ENCODE data around the gene SYTL3. TPM values are rescaled to one million over a fixed set of nuclear protein-coding genes. Genes with fewer than 3 reads are reported as not detected.

The SYTL3 gene
- total RNA-seq, 1 experiment from 2014 or later = 7.8 TPM

DNA sequence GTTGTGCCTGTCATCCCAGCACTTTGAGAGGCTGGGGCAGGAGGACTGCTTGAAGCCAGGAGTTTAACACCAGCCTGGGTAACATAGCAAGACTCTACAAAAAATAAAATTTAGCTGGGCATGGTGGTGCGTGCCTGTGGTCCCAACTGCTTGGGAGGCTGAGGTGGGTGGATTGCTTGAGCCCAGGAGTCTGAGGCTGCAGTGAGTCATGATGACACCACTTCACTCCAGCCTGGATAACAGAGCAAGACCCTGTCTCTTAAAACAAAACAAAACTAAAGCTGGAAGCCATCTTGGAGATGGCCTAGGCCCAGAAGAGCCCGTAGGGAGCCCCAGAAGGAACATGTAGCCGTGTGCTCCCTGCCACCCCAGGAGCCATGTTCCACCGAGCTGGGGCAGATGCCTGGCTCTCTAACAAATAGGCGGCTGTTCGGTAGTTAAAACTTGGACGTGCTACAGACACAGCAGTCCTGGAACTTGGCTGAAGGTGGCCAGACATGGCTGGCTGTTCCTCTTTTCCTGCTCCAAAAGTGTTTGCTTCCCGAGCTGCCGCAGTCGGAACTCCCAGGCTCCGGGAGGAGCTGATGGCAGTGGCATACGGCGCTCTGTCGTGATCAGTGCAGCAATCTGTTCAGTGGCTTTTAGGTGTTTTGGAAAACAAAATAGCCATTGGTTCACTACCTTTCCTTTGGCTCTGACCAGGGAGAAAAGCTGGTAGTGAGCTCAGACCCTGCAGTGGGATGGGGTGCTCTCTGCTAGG lies 42.3 kb upstream of the SYTL3 start:
- Histone ChIP-seq H3K36me3 (ENCODE audit: low read depth) (peaks cover 25% of the 10 kb centered on the region), H2AFZ (no peak overlapping the region), H3K4me3 (no peak overlapping the region), H3K9me3 (ENCODE audit: insufficient read depth, low read depth) (no peaks in the 10 kb centered on the region), H3K9me2 (ENCODE audit: insufficient read depth) (no peaks in the 10 kb centered on the region), H3K27ac (no peak overlapping the region), H3K4me1 (replicated peaks; ENCODE audit: insufficient read depth) (no peaks in the 10 kb centered on the region), H4K20me1 (ENCODE audit: insufficient read depth) (no peaks in the 10 kb centered on the region; the same call in 1 of the 2 replicates), H3K27me3 (ENCODE audit: insufficient read depth, low read depth) (no peaks in the 10 kb centered on the region), H3F3A (ENCODE audit: insufficient read depth, low read depth) (peaks cover 7% of the 10 kb centered on the region; the same call in 1 of the 2 replicates), H3K79me2 (ENCODE audit: low read depth) (no peaks in the 10 kb centered on the region), H3K4me2 (no peak overlapping the region)
- no TSS peak for BruUV-seq (replicated peaks)
- DNase-seq = no peak
- CTCF ChIA-PET = no interaction called here
- intact Hi-C loops (cut with micrococcal nuclease; ENCODE audit: unreplicated experiment) = no loop called here
- POLR2A ChIA-PET (ENCODE audit: unreplicated experiment) = no interaction called here
- no peak for TF ChIP-seq EZH2 (IDR thresholded peaks at IDR 0.05; ENCODE audit: low read depth)
- TF ChIP-seq, protein P1, sequence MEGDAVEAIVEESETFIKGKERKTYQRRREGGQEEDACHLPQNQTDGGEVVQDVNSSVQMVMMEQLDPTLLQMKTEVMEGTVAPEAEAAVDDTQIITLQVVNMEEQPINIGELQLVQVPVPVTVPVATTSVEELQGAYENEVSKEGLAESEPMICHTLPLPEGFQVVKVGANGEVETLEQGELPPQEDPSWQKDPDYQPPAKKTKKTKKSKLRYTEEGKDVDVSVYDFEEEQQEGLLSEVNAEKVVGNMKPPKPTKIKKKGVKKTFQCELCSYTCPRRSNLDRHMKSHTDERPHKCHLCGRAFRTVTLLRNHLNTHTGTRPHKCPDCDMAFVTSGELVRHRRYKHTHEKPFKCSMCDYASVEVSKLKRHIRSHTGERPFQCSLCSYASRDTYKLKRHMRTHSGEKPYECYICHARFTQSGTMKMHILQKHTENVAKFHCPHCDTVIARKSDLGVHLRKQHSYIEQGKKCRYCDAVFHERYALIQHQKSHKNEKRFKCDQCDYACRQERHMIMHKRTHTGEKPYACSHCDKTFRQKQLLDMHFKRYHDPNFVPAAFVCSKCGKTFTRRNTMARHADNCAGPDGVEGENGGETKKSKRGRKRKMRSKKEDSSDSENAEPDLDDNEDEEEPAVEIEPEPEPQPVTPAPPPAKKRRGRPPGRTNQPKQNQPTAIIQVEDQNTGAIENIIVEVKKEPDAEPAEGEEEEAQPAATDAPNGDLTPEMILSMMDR (conservative IDR thresholded peaks at IDR 0.05) = no peak

DNA sequence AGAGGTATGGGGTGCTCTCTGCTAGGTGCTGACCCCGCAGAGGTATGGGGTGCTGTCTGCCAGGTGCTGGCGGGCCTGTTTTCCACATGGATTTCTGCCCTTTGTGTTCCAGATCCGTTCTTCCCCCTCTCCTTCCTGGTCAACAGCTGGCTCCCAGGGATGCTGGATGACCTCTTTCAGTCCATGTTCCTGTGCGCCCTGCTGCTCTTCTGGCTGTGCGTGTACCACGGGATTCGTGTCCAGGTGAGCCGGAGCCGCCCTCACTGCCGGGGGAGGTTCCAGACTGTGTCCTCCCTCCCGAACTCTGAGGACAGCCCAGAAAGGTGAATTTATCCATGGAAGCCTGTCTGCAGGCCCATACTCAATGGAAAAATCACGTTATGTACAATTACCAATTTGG lies 41.6 kb upstream of the SYTL3 start:
- Histone ChIP-seq H3K36me3 (ENCODE audit: low read depth) (peaks cover 32% of the 10 kb centered on the region), H3K27me3 (ENCODE audit: insufficient read depth, low read depth) (no peaks in the 10 kb centered on the region), H2AFZ (no peak overlapping the region), H3K79me2 (ENCODE audit: low read depth) (no peaks in the 10 kb centered on the region), H3K9me2 (ENCODE audit: insufficient read depth) (no peaks in the 10 kb centered on the region), H4K20me1 (ENCODE audit: insufficient read depth) (no peaks in the 10 kb centered on the region; the same call in 1 of the 2 replicates), H3F3A (ENCODE audit: insufficient read depth, low read depth) (peaks cover 9% of the 10 kb centered on the region; the same call in 1 of the 2 replicates), H3K4me1 (replicated peaks; ENCODE audit: insufficient read depth) (no peaks in the 10 kb centered on the region), H3K9me3 (ENCODE audit: insufficient read depth, low read depth) (no peaks in the 10 kb centered on the region), H3K27ac (no peak overlapping the region), H3K4me3 (no peak overlapping the region), H3K4me2 (no peak overlapping the region)
- POLR2A ChIA-PET (ENCODE audit: unreplicated experiment) = no interaction called here
- CTCF ChIA-PET = no interaction called here
- intact Hi-C loops (cut with micrococcal nuclease; ENCODE audit: unreplicated experiment) = no loop called here
- no peak for TF ChIP-seq EZH2 (IDR thresholded peaks at IDR 0.05; ENCODE audit: low read depth)
- BruUV-seq (replicated peaks) = no TSS peak
- no peak for DNase-seq

DNA sequence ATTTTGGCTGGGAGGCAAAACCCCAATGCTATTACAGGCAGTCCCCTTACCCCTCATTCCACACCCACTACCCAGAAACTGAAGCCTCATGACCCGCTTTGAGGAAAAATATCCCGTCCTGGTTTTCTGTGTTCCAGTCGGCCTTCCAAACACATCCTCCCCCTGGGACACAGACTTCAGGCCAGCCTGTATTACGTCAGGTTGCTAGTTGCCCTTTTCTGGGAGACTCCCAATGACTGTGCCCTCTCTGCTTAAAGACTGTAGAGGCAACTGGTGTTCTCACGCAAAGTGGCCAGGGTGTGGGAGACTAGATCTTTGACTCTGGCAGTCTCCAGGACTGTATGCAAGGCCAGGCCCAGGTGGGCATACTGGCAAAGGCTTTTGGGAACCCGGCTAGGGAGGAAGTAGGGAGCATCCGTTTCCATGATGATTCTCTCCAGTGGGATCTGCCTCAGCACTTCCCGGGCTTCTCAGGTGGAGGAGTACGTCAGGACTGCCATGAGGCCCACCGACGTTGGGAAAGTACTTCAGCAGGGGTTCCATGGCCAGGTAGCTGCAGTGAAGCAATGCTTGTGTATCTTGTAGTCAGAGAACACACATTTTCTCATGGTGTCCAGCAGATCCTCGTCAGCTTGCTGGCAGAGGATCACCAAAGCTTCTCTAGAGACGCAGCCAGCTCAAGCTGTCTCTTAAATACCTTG lies 40.2 kb upstream of the SYTL3 start:
- Histone ChIP-seq H3K9me2 (ENCODE audit: insufficient read depth) (no peaks in the 10 kb centered on the region), H3K9me3 (ENCODE audit: insufficient read depth, low read depth) (no peaks in the 10 kb centered on the region), H3K79me2 (ENCODE audit: low read depth) (no peaks in the 10 kb centered on the region), H3K4me2 (no peak overlapping the region), H3F3A (ENCODE audit: insufficient read depth, low read depth) (peaks cover 9% of the 10 kb centered on the region; the same call in 1 of the 2 replicates), H2AFZ (no peak overlapping the region), H3K27me3 (ENCODE audit: insufficient read depth, low read depth) (no peaks in the 10 kb centered on the region), H3K27ac (no peak overlapping the region), H3K4me3 (no peak overlapping the region), H3K4me1 (replicated peaks; ENCODE audit: insufficient read depth) (no peaks in the 10 kb centered on the region), H3K36me3 (ENCODE audit: low read depth) (peaks cover 28% of the 10 kb centered on the region), H4K20me1 (ENCODE audit: insufficient read depth) (no peaks in the 10 kb centered on the region; the same call in 1 of the 2 replicates)
- TF ChIP-seq, protein P1 (conservative IDR thresholded peaks at IDR 0.05) = no peak
- no peak for TF ChIP-seq EZH2 (IDR thresholded peaks at IDR 0.05; ENCODE audit: low read depth)
- intact Hi-C loops (cut with micrococcal nuclease; ENCODE audit: unreplicated experiment) = no loop called here
- ChIA-PET POLR2A (ENCODE audit: unreplicated experiment) (no interaction called here), CTCF (no interaction called here)
- DNase-seq = no peak
- no TSS peak for BruUV-seq (replicated peaks)
